ENCODE data around the gene MAST1.
A peak's percentile ranks its signal among the peaks of the same experiment; 100 is the strongest.
"Not testable (repeated sequence)": the region's sequence is repeated elsewhere in the genome, so short reads cannot be mapped to it uniquely, and the experiment has no call there.

The MAST1 gene

DNA sequence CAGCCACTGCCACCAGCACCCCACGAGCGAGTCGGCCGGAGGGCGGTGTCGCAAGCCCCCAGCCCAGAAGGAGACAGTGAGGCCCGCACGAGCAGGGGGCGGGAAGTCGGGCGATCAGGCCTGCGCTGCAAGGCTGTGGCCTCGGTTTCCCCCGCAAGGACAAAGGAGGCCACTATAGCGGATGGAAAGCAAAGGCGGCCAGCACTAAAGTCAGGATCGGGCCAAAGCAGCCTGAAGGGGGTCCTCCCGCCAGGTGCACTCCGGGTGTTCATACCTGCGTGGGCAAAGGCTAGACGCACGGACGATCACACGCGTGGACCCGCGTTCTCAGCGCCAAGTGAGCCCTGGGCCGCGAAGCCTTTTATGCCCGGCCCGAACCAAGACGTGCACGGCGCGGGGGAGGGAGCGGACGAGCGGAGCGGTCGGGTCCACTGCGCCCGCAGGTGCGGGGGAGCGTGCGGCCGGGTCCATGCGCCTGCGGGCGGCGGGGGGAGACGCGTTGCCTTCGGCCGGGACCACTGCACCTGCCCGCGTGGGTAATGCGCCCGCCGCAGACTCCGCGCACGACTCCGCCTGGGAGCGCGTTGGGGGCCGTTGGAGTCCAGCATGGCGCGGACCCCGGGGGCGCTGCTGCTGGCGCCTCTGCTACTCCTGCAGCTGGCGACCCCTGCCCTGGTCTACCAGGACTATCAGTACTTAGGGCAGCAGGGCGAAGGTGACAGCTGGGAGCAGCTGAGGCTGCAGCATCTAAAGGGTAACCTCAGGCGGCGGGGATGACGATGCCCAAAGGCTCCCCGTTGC is 36.6 kb upstream of the MAST1 start, which contains the start of the genes PRDX2 and THSD8:
TSS of gene PRDX2 (minus strand) at position 335 of the 801 bp plus-strand sequence. CDS start 539 bp downstream, outside the sequence.
TSS of gene THSD8 (plus strand) at position 604 of the 801 bp plus-strand sequence. CDS start at position 607, 3 bp downstream.
- DNase-seq = peak; percentile 73

DNA sequence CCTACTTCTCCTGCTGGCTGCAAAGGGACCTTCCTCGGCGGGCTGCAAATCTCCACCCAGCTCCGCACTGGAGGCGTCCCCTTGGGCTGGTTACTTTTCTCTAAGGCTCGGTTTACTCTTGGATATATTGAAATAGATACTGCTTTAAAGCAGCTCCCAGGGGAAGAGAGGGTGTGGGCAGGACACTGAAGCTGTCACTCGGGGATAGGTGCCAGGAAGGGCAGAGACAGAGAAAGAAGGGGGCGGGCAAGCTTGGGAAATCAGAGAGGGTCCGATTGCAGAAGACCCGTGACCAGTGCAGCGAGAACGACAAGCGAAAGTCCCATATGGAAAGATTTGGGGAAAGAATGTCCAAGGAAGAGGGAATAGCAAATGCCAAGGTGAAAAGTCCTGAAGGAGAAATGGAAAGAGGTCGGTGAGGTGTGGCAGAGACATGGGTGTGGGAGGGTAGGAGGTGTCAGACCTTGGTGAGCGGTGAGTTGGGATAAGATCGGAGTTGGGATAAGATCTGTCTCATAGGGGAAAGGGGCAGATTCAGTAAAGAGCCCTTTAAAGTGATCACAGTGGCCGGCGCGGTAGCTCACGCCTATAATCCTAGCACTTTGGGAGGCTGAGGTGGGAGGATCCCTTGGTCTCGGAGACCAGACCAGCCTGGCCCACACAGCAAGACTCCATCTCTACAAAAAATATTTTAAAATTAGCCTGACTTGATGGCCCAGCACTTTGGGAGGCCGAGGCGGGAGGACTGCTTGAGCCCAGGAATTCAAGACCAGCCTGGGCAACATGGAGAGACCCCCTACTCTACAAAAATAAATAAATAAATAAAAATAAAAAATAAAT is 35.8 kb upstream of the MAST1 start:
- DNase-seq = no peak

DNA sequence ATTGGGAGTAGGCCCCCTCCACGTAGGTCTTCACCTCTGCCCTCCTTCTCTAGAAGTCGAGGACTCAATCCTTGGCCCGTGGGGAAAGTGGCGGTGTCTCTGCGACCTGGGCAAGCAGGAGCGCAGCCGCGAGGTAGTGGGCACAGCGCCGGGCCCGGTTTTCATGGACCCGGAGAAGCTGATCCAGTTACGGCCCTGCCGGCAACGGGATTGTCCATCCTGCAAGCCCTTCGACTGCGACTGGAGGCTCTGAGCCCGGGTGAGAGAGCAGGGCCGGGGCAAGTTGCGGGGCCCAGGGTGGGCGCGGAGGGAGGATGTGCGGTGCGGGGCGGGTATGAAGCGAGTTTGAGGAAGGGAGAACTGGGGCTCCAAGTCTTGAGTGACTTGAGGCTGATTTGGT is 34.3 kb upstream of the MAST1 start:
- DNase-seq = no peak

DNA sequence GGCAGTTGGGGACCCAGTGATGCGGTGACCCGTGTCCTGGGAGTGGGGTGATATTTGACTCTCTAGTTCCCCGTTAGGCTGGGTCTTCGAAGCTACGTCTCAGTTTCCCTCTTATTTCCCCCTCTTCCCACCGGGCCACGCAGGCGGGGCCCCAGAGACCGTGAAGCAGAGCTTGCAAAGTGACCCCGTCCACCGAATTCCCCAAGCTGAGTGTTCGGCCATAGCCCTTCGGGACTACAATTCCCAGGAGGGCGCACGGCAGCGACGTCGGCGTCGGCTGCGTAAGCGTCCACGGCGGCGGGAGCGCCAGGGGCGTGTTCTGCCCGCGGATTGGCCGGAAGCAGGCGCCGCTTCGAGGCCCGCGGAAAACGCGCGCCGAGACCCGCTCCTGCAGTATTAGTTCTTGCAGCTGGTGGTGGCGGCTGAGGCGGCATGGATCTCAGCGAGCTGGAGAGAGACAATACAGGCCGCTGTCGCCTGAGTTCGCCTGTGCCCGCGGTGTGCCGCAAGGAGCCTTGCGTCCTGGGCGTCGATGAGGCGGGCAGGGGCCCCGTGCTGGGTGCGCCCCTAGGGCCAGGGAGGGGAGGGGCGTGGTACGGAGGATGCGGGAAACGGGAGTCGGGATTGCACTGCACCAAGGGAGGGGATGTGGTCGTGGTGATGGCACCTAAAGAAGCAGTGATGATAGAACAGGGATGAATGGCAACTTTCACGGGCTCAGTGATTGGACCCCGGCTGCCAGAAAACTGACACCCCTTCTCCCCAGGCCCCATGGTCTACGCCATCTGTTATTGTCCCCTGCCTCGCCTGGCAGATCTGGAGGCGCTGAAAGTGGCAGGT is 31.9 kb upstream of the MAST1 start, which contains the start of gene RNASEH2A:
TSS of gene RNASEH2A (plus strand) at position 343 of the 840 bp plus-strand sequence. CDS start at position 433, 90 bp downstream.
- DNase-seq = peak; percentile 98

DNA sequence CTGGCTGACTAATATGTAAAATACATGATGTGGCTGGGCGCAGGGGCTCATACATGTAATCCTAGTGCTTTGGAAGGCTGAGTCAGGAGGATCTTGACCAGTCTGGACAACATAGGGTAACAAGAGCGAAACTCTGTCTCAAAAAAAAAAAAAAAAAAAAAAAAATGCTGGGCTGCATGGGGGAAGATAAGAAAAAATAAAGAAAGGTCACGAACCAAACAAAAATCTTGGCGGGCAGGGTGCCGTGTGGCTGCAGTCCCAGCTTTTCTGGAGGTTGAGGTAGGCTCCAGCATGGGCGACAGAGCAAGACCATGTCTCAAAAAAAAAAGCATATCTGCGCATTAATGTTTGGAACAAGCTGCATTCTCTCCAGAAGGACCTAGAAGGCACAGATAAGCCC is 23.2 kb upstream of the MAST1 start:
- DNase-seq = no peak

DNA sequence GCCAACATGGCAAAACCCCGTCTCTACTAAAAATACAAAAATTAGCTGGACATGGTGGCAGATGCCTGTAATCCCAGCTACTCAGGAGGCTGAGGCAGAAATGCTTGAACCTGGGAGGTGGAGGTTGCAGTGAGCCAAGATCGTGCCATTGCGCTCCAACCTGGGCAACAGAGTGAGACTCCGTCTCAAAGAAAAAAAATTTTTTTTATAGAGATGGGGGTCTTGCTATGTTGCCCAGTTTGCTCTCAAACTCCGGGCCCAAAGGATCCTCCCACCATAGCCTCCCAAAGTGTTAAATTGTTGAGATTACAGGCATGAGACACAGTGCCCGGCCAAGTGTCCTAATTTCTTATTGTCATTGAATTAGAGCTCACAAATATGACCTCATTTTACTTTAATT is 21.1 kb upstream of the MAST1 start:
- not testable (repeated sequence) for DNase-seq

DNA sequence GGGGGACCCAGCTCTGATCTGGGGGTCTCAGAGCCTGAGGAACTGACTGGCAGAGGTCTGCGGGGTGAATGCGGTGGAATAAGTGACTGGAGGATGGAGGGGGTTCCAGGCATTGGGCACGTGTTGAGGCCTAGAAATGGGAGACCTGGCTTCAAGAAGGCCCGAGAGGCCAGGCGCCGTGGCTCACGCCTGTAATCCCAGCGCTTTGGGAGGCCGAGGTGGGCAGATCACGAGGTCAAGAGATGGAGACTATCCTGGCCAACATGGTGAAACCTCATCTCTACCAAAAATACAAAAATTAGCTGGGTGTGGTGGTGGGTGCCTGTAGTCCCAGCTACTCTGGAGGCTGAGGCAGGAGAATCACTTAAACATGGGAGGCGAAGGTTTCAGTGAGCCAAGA is 20.5 kb upstream of the MAST1 start:
- DNase-seq = not testable (repeated sequence)

DNA sequence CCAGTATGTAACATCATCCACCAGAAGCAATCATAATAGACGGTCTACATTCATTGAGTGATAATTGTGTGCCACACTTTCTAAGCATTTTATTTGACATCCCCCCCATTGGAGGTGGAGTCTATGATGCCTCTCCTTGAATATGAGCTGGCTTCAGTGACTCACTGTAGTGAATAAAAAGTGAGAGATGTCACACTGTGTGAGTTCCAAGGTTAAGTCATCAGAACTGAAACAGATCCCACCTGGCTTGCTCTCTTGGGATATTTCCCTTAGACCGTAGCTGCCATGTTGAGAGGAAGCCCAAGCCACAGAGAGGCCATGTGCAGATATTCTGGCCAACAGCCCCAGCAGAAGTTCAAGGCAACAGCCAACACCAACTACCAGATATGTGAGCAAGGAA is 16.6 kb upstream of the MAST1 start:
- no peak for DNase-seq

DNA sequence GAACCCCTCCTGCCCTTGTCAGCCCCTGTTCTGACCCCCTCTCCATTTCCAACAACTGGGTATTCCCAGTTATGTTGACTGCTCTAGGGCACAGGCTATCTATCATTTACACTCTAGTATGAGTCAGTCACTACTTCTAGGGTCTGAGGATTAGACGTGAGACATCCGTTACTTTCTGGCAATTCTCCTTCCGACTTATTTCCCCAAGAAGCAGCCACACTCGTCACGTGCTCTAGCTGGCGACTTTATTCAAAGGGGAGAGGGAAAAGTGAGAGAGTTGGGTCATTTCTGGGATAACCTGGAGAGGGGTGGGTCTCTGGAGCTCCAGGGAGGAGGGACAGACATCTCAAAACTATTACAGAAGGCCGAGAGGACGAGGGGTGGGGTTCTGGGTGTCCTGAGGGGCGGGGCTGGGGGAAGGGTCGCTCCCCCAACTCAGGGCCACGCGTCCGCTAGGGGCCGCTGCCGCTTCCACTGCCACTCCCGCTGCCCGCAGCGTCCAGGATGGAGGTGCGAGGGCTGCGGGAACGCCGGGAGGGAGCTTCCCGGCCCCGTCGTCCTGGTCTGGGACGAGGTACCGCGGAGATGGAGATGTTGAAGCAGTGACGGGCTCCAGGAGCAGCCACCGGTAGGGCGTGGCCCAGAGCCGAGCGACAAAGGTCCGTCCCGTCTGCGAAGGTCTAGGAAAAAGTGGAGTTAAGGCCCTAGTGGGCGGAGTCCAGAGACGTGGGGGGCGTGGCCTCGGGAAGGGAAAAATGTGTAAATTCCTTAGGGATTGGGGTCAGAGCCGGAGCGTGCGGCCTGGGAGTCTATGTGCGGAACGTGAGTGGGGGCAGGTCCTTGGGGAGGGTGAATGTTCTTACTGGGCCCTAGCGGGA is 12.8 kb upstream of the MAST1 start:
- no peak for DNase-seq

DNA sequence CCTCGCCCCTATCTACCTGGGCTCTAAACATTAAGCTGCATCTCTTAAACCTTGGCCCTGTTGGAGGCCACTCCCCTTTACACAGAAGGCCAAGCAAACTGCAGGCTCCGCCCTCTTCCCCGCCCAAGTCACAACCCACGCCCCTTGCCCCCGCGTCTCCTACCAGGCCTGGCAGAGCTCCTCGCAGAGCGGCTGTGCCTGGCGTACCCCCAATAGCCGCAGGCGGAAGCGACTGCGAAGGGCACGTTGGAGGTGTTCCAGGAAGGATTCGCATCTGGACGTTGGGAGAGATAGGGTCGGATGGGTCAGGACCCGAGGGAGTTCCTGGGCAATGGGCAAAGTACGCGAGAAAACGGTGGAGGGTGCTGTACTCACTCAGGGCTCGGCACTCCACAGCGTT is 9.8 kb upstream of the MAST1 start:
- DNase-seq = peak; percentile 85

DNA sequence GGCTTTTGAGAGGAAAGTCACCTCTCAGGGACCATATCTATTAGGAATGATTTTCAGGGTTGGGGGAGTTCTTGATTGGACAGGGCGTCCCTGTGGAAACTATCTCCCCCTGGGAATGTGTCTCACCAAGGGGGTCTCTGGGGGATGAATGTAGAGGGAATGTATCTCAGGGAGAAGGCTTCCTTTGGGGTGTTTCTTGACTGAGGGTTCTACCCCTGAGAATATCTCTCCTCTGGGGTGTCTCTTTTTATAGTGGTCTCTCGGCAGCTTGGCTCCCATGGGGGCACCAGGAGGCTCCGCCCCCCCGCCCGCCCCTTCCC is 4.9 kb upstream of the MAST1 start:
- peak; percentile 75 for DNase-seq

DNA sequence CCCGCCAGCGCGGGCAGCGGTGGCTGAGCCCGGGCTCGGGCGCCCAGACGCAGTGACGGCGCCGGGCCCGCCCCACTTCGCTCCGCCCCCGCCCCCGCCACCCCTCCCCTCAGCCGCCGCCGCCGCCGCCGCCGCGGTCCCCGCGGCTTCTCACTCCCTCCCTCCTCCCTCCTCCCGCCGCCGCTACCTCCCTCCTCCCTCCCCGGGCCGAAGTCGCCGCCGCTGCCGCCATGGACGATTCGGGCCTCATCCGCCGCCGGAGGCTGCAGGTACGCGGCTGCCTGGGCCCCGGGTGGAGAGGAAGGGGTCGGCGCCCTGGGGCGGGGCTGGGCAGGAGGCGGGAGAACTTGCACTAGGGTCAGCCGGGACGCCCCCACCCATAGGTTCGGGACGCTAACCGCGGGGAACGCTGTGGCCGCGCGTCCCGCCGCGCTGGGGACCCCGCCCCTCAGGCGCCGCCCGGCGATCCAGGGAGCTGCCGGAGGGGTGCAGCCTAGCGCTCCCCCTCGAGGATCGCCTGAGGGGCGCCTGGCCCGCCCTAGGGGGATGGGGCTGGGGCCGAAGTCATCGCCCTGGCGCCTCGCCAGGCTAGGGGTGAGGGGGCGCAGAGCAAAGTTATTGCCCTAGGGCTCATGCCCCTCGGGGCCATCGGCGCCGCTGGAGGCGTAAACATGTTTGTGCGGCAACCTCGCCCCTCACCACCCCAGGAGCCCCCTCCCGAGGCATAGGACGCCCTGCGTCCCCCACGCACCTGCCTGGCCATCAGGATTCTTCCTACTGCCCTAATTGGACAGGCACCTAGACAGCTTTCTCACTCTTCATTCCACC is 4.4 kb upstream of the MAST1 start:
- peak; percentile 41 for DNase-seq

DNA sequence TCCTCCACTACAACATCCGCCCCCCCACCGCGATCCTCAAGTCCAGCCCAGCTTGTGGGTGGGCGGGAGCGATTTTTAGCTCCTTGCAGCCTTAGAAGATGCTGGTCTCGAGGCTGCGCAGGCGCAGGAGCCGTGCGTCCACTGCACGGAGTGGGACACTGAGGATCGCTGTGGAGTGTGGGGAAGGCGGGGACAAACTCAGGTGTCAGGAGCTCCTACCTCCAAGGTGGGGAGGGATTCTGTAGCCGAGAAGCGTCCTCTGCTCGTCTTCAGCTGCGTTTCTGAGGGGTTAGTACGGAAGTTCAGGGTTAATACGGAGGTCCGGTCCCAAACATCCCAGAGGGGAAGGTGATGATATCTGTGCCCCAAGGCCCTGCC is 3.8 kb upstream of the MAST1 start, which contains the start of gene RTBDN:
TSS of gene RTBDN (minus strand) at position 14 of the 378 bp plus-strand sequence. CDS start 4,600 bp downstream, outside the sequence.
- DNase-seq = peak; percentile 27

DNA sequence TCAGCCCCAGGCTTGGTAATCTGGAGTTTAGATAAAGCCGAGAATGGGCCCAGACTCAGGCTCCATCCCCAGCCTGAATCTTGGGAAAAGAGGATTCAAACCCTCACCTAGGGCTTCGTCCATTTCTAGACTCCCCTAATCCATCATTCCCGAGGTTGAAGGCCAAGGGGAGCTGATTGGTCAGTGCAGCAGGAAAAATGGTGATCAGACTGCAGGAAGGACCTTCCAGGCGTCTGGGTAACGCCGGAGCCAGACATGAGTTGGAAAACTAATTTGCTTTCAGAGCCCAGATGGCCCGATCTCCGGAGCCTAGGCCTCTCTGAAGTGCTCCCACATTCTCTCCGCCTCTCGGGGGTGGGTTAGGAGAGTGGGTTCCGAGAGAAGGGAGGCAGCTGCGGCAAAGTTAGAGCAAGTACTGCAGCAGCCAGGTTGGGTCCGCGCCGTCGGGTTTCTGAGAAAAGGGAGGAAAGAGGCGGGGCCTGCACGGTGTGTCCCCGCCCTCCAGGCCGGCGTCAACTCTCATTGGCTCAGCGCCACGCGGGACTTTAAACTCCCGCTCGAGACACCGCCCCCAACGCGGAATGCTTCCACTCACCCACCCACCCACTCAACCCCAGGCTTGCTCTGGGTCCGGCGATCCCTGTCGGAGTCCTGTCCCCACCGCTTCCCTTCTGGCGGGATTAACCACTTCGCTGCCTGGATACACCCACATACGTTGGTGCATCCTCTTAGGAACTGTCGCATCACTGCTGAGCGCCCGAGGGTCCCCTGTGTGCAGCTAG is 3.1 kb upstream of the MAST1 start:
- DNase-seq = no peak

DNA sequence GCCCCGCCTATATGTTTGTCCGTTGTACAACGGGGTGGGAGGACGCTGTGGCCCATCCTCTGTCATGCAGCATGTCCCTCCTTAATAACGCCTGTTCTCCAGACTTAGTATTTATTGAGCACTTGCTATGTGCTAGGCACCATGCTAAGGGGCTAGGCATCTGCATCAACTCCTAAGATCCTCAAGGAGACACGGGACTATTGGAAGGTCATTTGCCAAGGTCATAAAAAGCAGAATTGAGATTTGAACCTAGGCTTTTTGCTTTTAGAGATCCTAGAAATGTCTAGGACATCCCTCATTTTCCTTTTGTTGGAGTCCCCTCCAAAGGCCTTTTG is 1.8 kb upstream of the MAST1 start:
- DNase-seq = no peak

DNA sequence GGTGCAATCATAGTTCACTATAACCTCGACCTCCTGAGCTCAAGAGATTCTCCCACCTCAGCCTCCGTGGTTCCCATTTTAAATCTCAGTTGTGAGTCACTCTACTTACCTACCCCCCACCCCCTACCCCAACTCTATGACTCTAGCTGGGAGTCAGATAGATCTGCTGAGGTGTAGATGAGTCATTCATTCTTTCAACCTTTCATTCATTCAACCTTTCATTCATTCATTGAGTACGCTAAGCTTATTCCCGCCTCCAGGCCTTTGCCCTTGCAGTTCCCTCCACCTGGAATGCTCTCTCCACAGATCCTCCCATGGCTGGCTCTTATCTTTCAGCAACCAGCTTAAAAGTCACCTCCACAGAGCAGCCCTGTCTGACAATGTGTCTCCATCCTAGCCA is 1.1 kb upstream of the MAST1 start:
- no peak for DNase-seq

DNA sequence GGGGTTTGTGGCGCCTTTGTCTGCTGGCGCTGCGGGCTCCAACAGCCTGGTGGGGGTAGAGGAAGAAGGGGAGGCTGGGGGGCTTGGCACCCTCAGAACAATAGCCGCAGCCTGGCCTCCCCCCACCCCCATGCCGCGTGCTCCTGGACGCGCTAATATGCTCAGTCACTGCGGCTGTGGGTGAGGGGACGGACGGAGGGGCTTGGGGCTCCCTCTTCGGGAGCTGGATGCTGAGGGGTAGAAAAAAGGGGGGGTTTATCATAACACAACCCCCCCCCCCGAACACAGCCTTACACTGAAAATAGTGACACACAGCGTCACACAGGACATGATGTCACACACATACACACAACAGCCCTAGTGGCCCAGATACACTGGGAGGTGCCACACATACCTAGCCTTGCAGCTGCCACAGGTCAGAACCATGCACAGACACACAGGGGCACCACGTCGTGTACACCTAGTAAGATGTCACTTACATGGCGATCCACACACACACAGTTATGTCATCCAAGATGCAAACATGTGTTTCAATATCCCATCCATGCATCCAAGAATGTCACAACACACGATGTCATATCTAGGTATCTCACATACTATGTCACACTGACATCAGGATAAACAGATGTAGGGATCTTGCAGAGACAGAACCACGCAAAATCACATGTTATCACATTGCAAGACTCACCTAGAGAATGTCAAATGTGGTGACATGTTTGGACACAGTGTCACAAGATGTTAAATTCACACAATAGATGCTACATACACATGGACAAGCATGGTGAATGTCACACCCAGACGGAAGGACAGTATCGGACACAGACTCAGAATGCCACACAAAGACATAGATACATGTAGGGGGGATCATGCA is 806 bp downstream of the MAST1 start:
- peak; percentile 41 for DNase-seq

DNA sequence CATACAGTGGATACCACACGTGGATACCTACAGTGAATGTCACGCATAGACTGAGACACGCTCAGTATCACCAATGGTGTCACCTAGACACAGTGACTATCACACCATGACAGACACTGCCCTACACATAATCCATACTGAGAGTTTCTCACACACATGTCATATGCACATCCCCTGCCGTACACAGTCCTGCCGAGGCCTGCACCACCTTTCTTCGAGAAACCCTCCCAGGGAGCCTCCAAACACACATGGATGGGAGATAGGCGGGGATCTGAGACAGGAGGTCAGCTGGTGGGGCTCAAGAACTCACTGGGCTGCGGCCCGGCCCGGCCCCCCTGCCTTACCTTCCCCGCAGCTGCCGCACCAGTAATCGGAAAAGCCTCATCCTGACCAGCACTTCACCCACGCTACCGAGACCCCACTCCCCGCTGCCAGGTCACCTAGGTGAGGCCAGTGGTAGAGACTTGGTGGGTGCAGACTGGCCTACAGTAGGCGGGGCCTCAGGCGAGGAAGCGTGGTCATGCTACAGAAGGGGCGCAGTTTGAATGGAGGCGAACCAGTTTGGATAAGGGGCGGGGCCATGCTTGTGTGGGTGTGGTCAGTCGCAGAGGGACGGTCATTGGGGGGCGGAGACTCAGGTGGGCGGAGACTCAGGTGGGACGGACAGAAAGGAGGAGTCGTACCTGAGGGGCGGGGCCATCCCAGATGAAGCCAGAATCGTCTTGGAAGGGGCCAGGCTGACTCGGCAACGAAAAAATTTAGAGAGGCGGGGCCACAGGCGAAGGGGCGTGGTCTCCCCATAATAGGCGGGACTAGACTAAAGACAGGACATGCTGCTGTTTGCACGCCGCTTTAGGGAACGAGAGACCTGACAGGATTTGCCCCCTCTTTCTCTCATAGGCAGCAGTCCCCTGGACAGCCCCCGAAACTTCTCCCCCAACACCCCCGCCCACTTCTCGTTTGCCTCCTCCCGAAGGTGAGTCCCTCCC is 2.1 kb downstream of the MAST1 start:
- peak; percentile 91 for DNase-seq
